Choroid plexus epithelial cell (primary cell): ENCODE measurements around the gene ACER1.
"Not testable (repeated sequence)": the region's sequence is repeated elsewhere in the genome, so short reads cannot be mapped to it uniquely, and the experiment has no call there.

Experiments used
- DNase-seq: peaks from one replicate; pipeline ENCODE4 v3.0.0-alpha.2; 2010; ENCODE audit warnings: low read depth
- H3K4me3 ChIP-seq: 2 replicates; pipeline ENCODE4 v1.5.1; 2011; ENCODE audit warnings: low read depth, mild to moderate bottlenecking, control low read depth, low read length, moderate library complexity
- TF ChIP-seq, protein P1 (sequence below): conservative IDR thresholded peaks from 2 replicates; pipeline ENCODE4 v1.5.1; 2011; ENCODE audit warnings: low read depth, mild to moderate bottlenecking, control low read depth, inconsistent platforms, low read length, moderate library complexity

ACER1 gene

GRCh38 chr19:6372594-6373095 is 39.2 kb upstream of the ACER1 start, which contains the start of gene ALKBH7:
Gene ALKBH7 (plus strand): TSS chr19:6372794. CDS start chr19:6372821, 27 bp downstream.
- peak; percentile 100 for DNase-seq
- TF ChIP-seq, protein P1, sequence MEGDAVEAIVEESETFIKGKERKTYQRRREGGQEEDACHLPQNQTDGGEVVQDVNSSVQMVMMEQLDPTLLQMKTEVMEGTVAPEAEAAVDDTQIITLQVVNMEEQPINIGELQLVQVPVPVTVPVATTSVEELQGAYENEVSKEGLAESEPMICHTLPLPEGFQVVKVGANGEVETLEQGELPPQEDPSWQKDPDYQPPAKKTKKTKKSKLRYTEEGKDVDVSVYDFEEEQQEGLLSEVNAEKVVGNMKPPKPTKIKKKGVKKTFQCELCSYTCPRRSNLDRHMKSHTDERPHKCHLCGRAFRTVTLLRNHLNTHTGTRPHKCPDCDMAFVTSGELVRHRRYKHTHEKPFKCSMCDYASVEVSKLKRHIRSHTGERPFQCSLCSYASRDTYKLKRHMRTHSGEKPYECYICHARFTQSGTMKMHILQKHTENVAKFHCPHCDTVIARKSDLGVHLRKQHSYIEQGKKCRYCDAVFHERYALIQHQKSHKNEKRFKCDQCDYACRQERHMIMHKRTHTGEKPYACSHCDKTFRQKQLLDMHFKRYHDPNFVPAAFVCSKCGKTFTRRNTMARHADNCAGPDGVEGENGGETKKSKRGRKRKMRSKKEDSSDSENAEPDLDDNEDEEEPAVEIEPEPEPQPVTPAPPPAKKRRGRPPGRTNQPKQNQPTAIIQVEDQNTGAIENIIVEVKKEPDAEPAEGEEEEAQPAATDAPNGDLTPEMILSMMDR, result peak; percentile 8
- H3K4me3 ChIP-seq, result peak within 1 kb of the TSS; percentile 93

DNA sequence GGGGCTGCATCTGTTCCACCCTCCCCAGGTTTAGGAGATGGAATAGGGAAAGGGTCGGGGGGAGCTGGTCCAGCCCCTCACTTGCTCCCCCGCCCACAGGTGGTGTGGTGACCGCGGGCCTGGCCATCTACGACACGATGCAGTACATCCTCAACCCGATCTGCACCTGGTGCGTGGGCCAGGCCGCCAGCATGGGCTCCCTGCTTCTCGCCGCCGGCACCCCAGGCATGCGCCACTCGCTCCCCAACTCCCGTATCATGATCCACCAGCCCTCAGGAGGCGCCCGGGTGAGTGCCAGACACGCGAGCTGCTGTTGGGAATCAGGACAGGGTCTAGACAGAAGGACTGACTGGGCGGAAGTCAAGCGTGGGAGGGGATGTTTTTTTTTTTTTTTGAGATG is 30.9 kb upstream of the ACER1 start:
- no peak overlapping the region for H3K4me3 ChIP-seq
- DNase-seq, result no peak
- TF ChIP-seq, protein P1, result no peak

- peak overlapping the region; percentile 87 for H3K4me3 ChIP-seq
- TF ChIP-seq, protein P1, result no peak
- no peak for DNase-seq
Observed at GRCh38 chr19:6362351-6362801, 29.0 kb upstream of the ACER1 start.

- TF ChIP-seq, protein P1, result no peak
- H3K4me3 ChIP-seq, result peak overlapping the region; percentile 87
- DNase-seq, result no peak
Observed at GRCh38 chr19:6362027-6362350, 28.6 kb upstream of the ACER1 start.

GRCh38 chr19:6360857-6361216 is 27.4 kb upstream of the ACER1 start:
- DNase-seq, result not testable (repeated sequence)
- H3K4me3 ChIP-seq, result peak overlapping the region; percentile 87

GRCh38 chr19:6360445-6360844 is 27.0 kb upstream of the ACER1 start:
- H3K4me3 ChIP-seq, DNase-seq: not testable (repeated sequence)

- TF ChIP-seq, protein P1, result no peak
- no peak overlapping the region for H3K4me3 ChIP-seq
- no peak for DNase-seq
Observed at GRCh38 chr19:6359568-6360341, 26.3 kb upstream of the ACER1 start.

- no peak overlapping the region for H3K4me3 ChIP-seq
- no peak for DNase-seq
- TF ChIP-seq, protein P1, result no peak
Observed at GRCh38 chr19:6358003-6358402, 24.6 kb upstream of the ACER1 start.
